Hepatocyte (in vitro differentiated cells): Measurements from ENCODE around the gene STIM1. TPM values are rescaled to one million over a fixed set of nuclear protein-coding genes. Genes with fewer than 3 reads are reported as not detected.

ENCODE experiments used
- DNase-seq: peaks from one replicate; pipeline ENCODE4 v3.0.0-alpha.2; 2016; ENCODE audit warnings: low spot score
- H2AFZ ChIP-seq: fragments of 200-600 bp; sonication (generic); 2 replicates; pipeline ENCODE4 v1.6.0; 2016; ENCODE audit warnings: antibody characterized with exemption, mild to moderate bottlenecking
- H3K27ac ChIP-seq: fragments of 200-600 bp; sonication (generic); 2 replicates; pipeline ENCODE4 v1.5.1; 2016; ENCODE audit warnings: mild to moderate bottlenecking
- H3K27me3 ChIP-seq: fragments of 200-600 bp; sonication (generic); 2 replicates; pipeline ENCODE4 v1.6.1; 2016
- H3K36me3 ChIP-seq: fragments of 200-600 bp; sonication (generic); replicated peaks from 2 replicates; pipeline ENCODE4 v1.5.1; 2016; ENCODE audit warnings: low read depth; ENCODE audit not compliant: insufficient read depth
- H3K4me1 ChIP-seq: fragments of 200-600 bp; sonication (generic); 2 replicates; pipeline ENCODE4 v1.5.1; 2016; ENCODE audit warnings: mild to moderate bottlenecking, moderate library complexity; ENCODE audit not compliant: insufficient read depth
- H3K4me2 ChIP-seq: fragments of 200-600 bp; sonication (generic); 2 replicates; pipeline ENCODE4 v1.6.0; 2016
- H3K4me3 ChIP-seq: fragments of 200-600 bp; sonication (generic); 2 replicates; pipeline ENCODE4 v1.5.1; 2016; ENCODE audit warnings: mild to moderate bottlenecking
- H3K79me2 ChIP-seq: fragments of 200-600 bp; sonication (generic); 2 replicates; pipeline ENCODE4 v1.6.0; 2017; ENCODE audit warnings: mild to moderate bottlenecking
- H3K9me2 ChIP-seq: fragments of 200-600 bp; sonication (generic); replicated peaks from 2 replicates; pipeline ENCODE4 v1.6.0; 2017; ENCODE audit warnings: mild to moderate bottlenecking; ENCODE audit not compliant: insufficient read depth
- H3K9me3 ChIP-seq: fragments of 200-600 bp; sonication (generic); 2 replicates; pipeline ENCODE4 v1.5.1; 2016; ENCODE audit warnings: low read depth, mild to moderate bottlenecking
- H4K20me1 ChIP-seq: fragments of 200-600 bp; sonication (generic); 2 replicates; pipeline ENCODE4 v1.6.0; 2016; ENCODE audit warnings: mild to moderate bottlenecking; ENCODE audit not compliant: insufficient read depth, poor library complexity, severe bottlenecking
- EZH2 ChIP-seq: fragments of 200-600 bp; sonication (generic); IDR thresholded peaks from 2 replicates; pipeline ENCODE4 v1.6.1; 2016; ENCODE audit warnings: antibody characterized with exemption, mild to moderate bottlenecking, borderline replicate concordance
- EZH2phosphoT487 ChIP-seq: fragments of 200-600 bp; sonication (generic); IDR thresholded peaks from one replicate; pipeline ENCODE4 v1.6.1; 2018; ENCODE audit warnings: antibody characterized with exemption, mild to moderate bottlenecking, low read depth, moderate library complexity; ENCODE audit not compliant: unreplicated experiment, severe bottlenecking
- WGBS: methylation state at CpG from one replicate; pipeline ENCODE4 v1.1.6; 2016; ENCODE audit warnings: low lambda C conversion rate; ENCODE audit errors: missing lambda C conversion rate; 5-methylcytosine and 5-hydroxymethylcytosine counted together
- polyA plus RNA-seq: library from polyadenylated mRNA; unstranded; fragments of >200 nt; fragmentation: Nextera tagmentation; extraction: Ambion mirVana; gene quantifications from 2 replicates; pipeline ENCODE4 v1.2.1, GENCODE V29; 2016
- total RNA-seq: library from RNA; depleted of rRNA; stranded (reverse); fragments of >200 nt; gene quantifications from 2 replicates; pipeline ENCODE4 v1.2.3, GENCODE V29; 2014
- TF ChIP-seq, protein P1 (sequence below): fragments of 200-600 bp; sonication (generic); IDR thresholded peaks from 2 replicates; pipeline ENCODE4 v1.5.1; 2016; ENCODE audit warnings: antibody characterized with exemption, mild to moderate bottlenecking; ENCODE audit not compliant: poor library complexity

The STIM1 gene
- total and polyA plus RNA-seq, 2 experiments from 2014 or later: 18.5 to 19.6 TPM

GRCh38 chr11:3905080-3905953 lies 49.9 kb downstream of the STIM1 start:
- no peaks in the 10 kb centered on the region for H3K36me3 ChIP-seq
- H3K9me3 ChIP-seq: no peaks in the 10 kb centered on the region
- peak overlapping the region; percentile 42 for H3K27ac ChIP-seq
- peak overlapping the region; percentile 15 for H3K4me2 ChIP-seq
- 69% methylated on average over 3 of the region's 3 CpGs for WGBS
- no peak for TF ChIP-seq EZH2phosphoT487
- H4K20me1 ChIP-seq: no peaks in the 10 kb centered on the region
- no peaks in the 10 kb centered on the region for H3K27me3 ChIP-seq
- DNase-seq: peak; percentile 48
- peaks cover 5% of the 10 kb centered on the region for H3K4me1 ChIP-seq
- H3K4me3 ChIP-seq: no peak overlapping the region
- no peaks in the 10 kb centered on the region for H3K9me2 ChIP-seq
- H2AFZ ChIP-seq: no peak overlapping the region
- peaks cover 58% of the 10 kb centered on the region for H3K79me2 ChIP-seq

DNA sequence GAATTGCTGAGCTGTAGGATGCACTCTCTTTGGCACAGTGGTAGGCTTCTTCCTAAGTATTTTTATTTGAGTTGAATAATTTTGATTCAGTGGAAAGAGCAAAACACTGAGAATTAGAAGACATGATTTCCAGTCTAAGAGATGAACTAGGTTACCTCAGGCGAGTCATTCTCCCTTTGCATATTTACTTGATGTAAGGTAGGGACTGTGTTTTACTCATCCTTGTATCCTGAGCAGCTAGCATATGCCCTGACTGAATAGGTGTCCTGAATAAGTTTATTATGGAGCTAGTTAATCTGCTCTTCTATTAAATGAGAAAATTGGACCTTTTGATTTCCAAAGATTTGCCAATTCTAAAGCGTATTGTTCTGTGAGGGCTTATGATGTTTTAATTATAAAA lies 50.7 kb downstream of the STIM1 start:
- peak overlapping the region; percentile 42 for H3K27ac ChIP-seq
- TF ChIP-seq EZH2: no peak
- no peak for TF ChIP-seq EZH2phosphoT487
- TF ChIP-seq, protein P1, sequence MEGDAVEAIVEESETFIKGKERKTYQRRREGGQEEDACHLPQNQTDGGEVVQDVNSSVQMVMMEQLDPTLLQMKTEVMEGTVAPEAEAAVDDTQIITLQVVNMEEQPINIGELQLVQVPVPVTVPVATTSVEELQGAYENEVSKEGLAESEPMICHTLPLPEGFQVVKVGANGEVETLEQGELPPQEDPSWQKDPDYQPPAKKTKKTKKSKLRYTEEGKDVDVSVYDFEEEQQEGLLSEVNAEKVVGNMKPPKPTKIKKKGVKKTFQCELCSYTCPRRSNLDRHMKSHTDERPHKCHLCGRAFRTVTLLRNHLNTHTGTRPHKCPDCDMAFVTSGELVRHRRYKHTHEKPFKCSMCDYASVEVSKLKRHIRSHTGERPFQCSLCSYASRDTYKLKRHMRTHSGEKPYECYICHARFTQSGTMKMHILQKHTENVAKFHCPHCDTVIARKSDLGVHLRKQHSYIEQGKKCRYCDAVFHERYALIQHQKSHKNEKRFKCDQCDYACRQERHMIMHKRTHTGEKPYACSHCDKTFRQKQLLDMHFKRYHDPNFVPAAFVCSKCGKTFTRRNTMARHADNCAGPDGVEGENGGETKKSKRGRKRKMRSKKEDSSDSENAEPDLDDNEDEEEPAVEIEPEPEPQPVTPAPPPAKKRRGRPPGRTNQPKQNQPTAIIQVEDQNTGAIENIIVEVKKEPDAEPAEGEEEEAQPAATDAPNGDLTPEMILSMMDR: no peak
- no peaks in the 10 kb centered on the region for H3K9me3 ChIP-seq
- peaks cover 49% of the 10 kb centered on the region for H3K79me2 ChIP-seq
- H3K9me2 ChIP-seq: no peaks in the 10 kb centered on the region
- no peak overlapping the region for H3K4me2 ChIP-seq
- H3K4me1 ChIP-seq: peaks cover 5% of the 10 kb centered on the region
- DNase-seq: no peak
- no peaks in the 10 kb centered on the region for H4K20me1 ChIP-seq
- 93% methylated on average over 2 of the region's 2 CpGs for WGBS
- no peaks in the 10 kb centered on the region for H3K36me3 ChIP-seq
- H3K27me3 ChIP-seq: no peaks in the 10 kb centered on the region
- no peak overlapping the region for H2AFZ ChIP-seq
- H3K4me3 ChIP-seq: no peak overlapping the region

DNA sequence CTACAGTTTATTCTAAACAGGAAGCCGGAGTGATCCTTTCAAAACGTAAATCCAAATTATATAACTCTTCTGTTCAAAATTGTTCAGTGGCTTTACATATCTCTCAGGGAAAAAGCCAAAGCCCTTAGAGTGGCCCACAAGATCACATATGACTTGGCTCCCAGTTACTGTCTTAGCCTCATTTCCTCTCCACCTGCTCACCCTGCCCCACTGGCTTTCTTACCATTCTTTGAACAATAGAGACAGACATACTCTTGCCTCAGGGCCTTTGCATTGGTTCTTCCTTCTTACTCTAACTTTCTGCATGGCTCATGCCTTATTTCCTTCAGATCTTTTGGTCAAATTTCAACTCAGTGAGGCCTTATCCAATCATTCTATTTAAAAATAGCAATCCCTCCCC lies 52.1 kb downstream of the STIM1 start:
- Histone ChIP-seq H3K4me3 (no peak overlapping the region), H2AFZ (no peak overlapping the region), H3K4me2 (no peak overlapping the region), H3K27me3 (no peaks in the 10 kb centered on the region), H3K4me1 (peaks cover 5% of the 10 kb centered on the region), H3K36me3 (no peaks in the 10 kb centered on the region), H3K9me2 (no peaks in the 10 kb centered on the region), H3K9me3 (no peaks in the 10 kb centered on the region), H3K27ac (no peak overlapping the region), H4K20me1 (no peaks in the 10 kb centered on the region), H3K79me2 (peaks cover 35% of the 10 kb centered on the region)
- DNase-seq: no peak
- TF ChIP-seq EZH2: no peak
- TF ChIP-seq, protein P1: no peak
- no peak for TF ChIP-seq EZH2phosphoT487
- 78% methylated on average over 2 of the region's 2 CpGs for WGBS

- H3K9me2 ChIP-seq: no peaks in the 10 kb centered on the region
- no peak for TF ChIP-seq EZH2phosphoT487
- TF ChIP-seq, protein P1: no peak
- TF ChIP-seq EZH2: no peak
- H3K4me3 ChIP-seq: no peak overlapping the region
- no peaks in the 10 kb centered on the region for H3K36me3 ChIP-seq
- no peak overlapping the region for H3K4me2 ChIP-seq
- no peak overlapping the region for H3K27ac ChIP-seq
- no peaks in the 10 kb centered on the region for H3K9me3 ChIP-seq
- no peak for DNase-seq
- H3K79me2 ChIP-seq: peaks cover 19% of the 10 kb centered on the region
- peaks cover 5% of the 10 kb centered on the region for H3K4me1 ChIP-seq
- H4K20me1 ChIP-seq: no peaks in the 10 kb centered on the region
- H3K27me3 ChIP-seq: no peaks in the 10 kb centered on the region
- 62% methylated on average over 3 of the region's 3 CpGs for WGBS
- no peak overlapping the region for H2AFZ ChIP-seq
Observed at GRCh38 chr11:3909901-3910300, 54.4 kb downstream of the STIM1 start.
